Measurements from ENCODE around the gene UMAD1. TPM values are rescaled to one million over a fixed set of nuclear protein-coding genes. Genes with fewer than 3 reads are reported as not detected.

The UMAD1 gene
- total and polyA plus RNA-seq, 2 donors (not counting 3 experiments of a cell fraction or from before 2014, with no cell fraction given) = 5.6 to 6.6 TPM

DNA sequence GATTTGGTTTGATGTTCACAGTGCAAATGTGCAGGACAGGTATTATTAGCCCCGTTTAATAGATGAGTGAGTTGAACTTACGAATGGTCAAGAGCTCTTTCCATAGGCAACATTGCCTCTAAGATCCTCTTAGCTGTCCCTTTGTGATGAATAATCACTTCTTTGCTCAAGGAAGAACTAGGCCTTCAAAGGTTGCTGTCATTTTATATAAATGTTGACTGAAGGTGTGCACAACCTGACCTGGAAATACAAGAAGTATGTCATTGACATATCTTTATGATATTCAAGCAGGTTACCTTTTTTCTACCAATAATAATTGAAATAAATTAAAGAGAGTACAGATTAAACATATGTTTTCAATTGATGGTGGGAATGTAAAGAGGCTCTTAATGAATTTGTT lies 279.5 kb downstream of the UMAD1 start:
- dilution Hi-C loops (cut with MboI; ENCODE audit: extremely low pct_ligation_motif_present, low sequenced_read_pairs) (no loop called here), intact Hi-C loops (cut with micrococcal nuclease) (no loop called here)
- Histone ChIP-seq H4K20me1 (replicated peaks; ENCODE audit: control insufficient read depth, extremely low read depth, insufficient read depth, low read length) (no peaks in the 10 kb centered on the region), H3K79me2 (ENCODE audit: control insufficient read depth, insufficient read depth, low read length) (no peaks in the 10 kb centered on the region), H3K27ac (ENCODE audit: insufficient read depth, low read depth, low read length) (no peak overlapping the region), H3K9ac (replicated peaks; ENCODE audit: extremely low read depth, insufficient read depth, low read length) (no peak overlapping the region), H2AFZ (ENCODE audit: low read depth, low read length) (no peak overlapping the region), H3K4me2 (ENCODE audit: insufficient read depth, low read length) (no peak overlapping the region), H3K9me1 (replicated peaks; ENCODE audit: control insufficient read depth, extremely low read depth, insufficient read depth, low read length) (no peaks in the 10 kb centered on the region), H3K4me3 (replicated peaks in 1 of 3; ENCODE audit: insufficient read depth in 1 of 3, low read depth in 1 of 3, low read length in 3 of 3) (no peak overlapping the region), H3K27me3 (ENCODE audit: control insufficient read depth in 2 of 2, insufficient read depth in 2 of 2, low read length in 2 of 2) (no peaks in the 10 kb centered on the region), H3K36me3 (ENCODE audit: control insufficient read depth in 2 of 2, extremely low read depth in 1 of 2, insufficient read depth in 2 of 2, low read length in 2 of 2) (no peaks in the 10 kb centered on the region), H3K9me3 (replicated peaks; ENCODE audit: control insufficient read depth, insufficient read depth, low read length) (no peaks in the 10 kb centered on the region), H3K4me1 (ENCODE audit: control insufficient read depth, extremely low read depth, insufficient read depth, low read length) (no peaks in the 10 kb centered on the region)
- ChIA-PET POLR2A (interaction anchor here (1.1 kb wide), 1 partner anchor 49 kb away, joined by 3 read pairs; the partner anchor contains the start of gene GLCCI1), CTCF (interaction anchor here (1.1 to 1.6 kb wide), 4 partner anchors 9 to 240 kb away, joined by 3 to 4 read pairs (median 3); no protein-coding TSS in a partner anchor)
- FAIRE-seq (no peak), DNase-seq (ENCODE audit: low read depth, low spot score) (no peak)
- BruUV-seq (replicated peaks) = no TSS peak
- no peak for TF ChIP-seq FOS (IDR thresholded peaks at IDR 0.05; ENCODE audit: borderline replicate concordance, insufficient read depth, low read length)
- TF ChIP-seq POLR2AphosphoS5 (IDR thresholded peaks at IDR 0.05; ENCODE audit: insufficient read depth, low read depth, low read length) = no peak

- no TSS peak for BruUV-seq (replicated peaks)
- CTCF ChIA-PET = interaction anchor here (1.1 to 1.6 kb wide), 3 partner anchors 9 to 240 kb away, joined by 3 to 4 read pairs (median 3); no protein-coding TSS in a partner anchor
- no peak overlapping the region for H2AFZ ChIP-seq (ENCODE audit: low read depth, low read length)
- no peaks in the 10 kb centered on the region for H3K9me3 ChIP-seq (replicated peaks; ENCODE audit: control insufficient read depth, insufficient read depth, low read length)
- no peak overlapping the region for H3K27ac ChIP-seq (ENCODE audit: insufficient read depth, low read depth, low read length)
- POLR2A ChIA-PET = no interaction called here
- no peak overlapping the region for H3K4me2 ChIP-seq (ENCODE audit: insufficient read depth, low read length)
- no peaks in the 10 kb centered on the region for H3K9me1 ChIP-seq (replicated peaks; ENCODE audit: control insufficient read depth, extremely low read depth, insufficient read depth, low read length)
- no peaks in the 10 kb centered on the region for H3K4me1 ChIP-seq (ENCODE audit: control insufficient read depth, extremely low read depth, insufficient read depth, low read length)
- no peak overlapping the region for H3K9ac ChIP-seq (replicated peaks; ENCODE audit: extremely low read depth, insufficient read depth, low read length)
- dilution Hi-C loops (cut with MboI; ENCODE audit: extremely low pct_ligation_motif_present, low sequenced_read_pairs) = no loop called here
- TF ChIP-seq EZH2 (IDR thresholded peaks at IDR 0.05; ENCODE audit: borderline replicate concordance, low read depth, low read length, severe bottlenecking) (no peak), POLR2AphosphoS5 (IDR thresholded peaks at IDR 0.05; ENCODE audit: insufficient read depth, low read depth, low read length) (no peak), POLR2A (IDR thresholded peaks at IDR 0.05; ENCODE audit: low read depth, low read length) (no peak)
- TF ChIP-seq, protein P1, sequence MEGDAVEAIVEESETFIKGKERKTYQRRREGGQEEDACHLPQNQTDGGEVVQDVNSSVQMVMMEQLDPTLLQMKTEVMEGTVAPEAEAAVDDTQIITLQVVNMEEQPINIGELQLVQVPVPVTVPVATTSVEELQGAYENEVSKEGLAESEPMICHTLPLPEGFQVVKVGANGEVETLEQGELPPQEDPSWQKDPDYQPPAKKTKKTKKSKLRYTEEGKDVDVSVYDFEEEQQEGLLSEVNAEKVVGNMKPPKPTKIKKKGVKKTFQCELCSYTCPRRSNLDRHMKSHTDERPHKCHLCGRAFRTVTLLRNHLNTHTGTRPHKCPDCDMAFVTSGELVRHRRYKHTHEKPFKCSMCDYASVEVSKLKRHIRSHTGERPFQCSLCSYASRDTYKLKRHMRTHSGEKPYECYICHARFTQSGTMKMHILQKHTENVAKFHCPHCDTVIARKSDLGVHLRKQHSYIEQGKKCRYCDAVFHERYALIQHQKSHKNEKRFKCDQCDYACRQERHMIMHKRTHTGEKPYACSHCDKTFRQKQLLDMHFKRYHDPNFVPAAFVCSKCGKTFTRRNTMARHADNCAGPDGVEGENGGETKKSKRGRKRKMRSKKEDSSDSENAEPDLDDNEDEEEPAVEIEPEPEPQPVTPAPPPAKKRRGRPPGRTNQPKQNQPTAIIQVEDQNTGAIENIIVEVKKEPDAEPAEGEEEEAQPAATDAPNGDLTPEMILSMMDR (IDR thresholded peaks at IDR 0.05; ENCODE audit: extremely low read depth in 1 of 2, insufficient read depth in 1 of 2, low read depth in 1 of 2, low read length in 2 of 2) = no peak
- no peaks in the 10 kb centered on the region for H3K27me3 ChIP-seq (ENCODE audit: control insufficient read depth in 2 of 2, insufficient read depth in 2 of 2, low read length in 2 of 2)
- H3K36me3 ChIP-seq (ENCODE audit: control insufficient read depth in 2 of 2, extremely low read depth in 1 of 2, insufficient read depth in 2 of 2, low read length in 2 of 2) = no peaks in the 10 kb centered on the region
- FAIRE-seq (no peak), DNase-seq (ENCODE audit: low read depth, low spot score) (no peak)
- H3K4me3 ChIP-seq (replicated peaks in 1 of 3; ENCODE audit: insufficient read depth in 1 of 3, low read depth in 1 of 3, low read length in 3 of 3) = no peak overlapping the region
- H4K20me1 ChIP-seq (replicated peaks; ENCODE audit: control insufficient read depth, extremely low read depth, insufficient read depth, low read length) = no peaks in the 10 kb centered on the region
- no peaks in the 10 kb centered on the region for H3K79me2 ChIP-seq (ENCODE audit: control insufficient read depth, insufficient read depth, low read length)
- intact Hi-C loops (cut with micrococcal nuclease) = no loop called here
These were observed 279.9 kb downstream of the UMAD1 start for GRCh38 chr7:7920481-7920880.
